SJCRH30 (cell line): ENCODE measurements around the gene MN1. TPM values are rescaled to one million over a fixed set of nuclear protein-coding genes. Genes with fewer than 3 reads are reported as not detected.

ENCODE experiments used
- DNase-seq, 2 experiments: peaks; one replicate each; pipeline ENCODE4 v3.0.0-alpha.2; 2015 to 2020
- H3K27ac ChIP-seq: fragments of 250-450 bp; sonication (Bioruptor Pico); 2 replicates; pipeline ENCODE4 v1.5.1; 2020; ENCODE audit warnings: mild to moderate bottlenecking, moderate library complexity
- H3K27me3 ChIP-seq: fragments of 250-450 bp; sonication (Bioruptor Pico); 2 replicates; pipeline ENCODE4 v1.5.1; 2020; ENCODE audit warnings: mild to moderate bottlenecking, moderate library complexity
- H3K36me3 ChIP-seq: fragments of 250-450 bp; sonication (Bioruptor Pico); 2 replicates; pipeline ENCODE4 v1.5.1; 2020; ENCODE audit warnings: mild to moderate bottlenecking, moderate library complexity
- H3K4me1 ChIP-seq: fragments of 250-450 bp; sonication (Bioruptor Pico); 2 replicates; pipeline ENCODE4 v1.5.1; 2020; ENCODE audit warnings: mild to moderate bottlenecking, moderate library complexity
- H3K4me3 ChIP-seq: fragments of 250-450 bp; sonication (Bioruptor Pico); 2 replicates; pipeline ENCODE4 v1.5.1; 2020; ENCODE audit warnings: mild to moderate bottlenecking, moderate library complexity
- H3K9me3 ChIP-seq: fragments of 250-450 bp; sonication (Bioruptor Pico); replicated peaks from 2 replicates; pipeline ENCODE4 v1.5.1; 2020; ENCODE audit warnings: mild to moderate bottlenecking, moderate library complexity
- total RNA-seq: library from RNA; depleted of rRNA; stranded (reverse); fragments of >200 nt; shearing (Covaris generic); gene quantifications from 2 replicates; pipeline ENCODE4 v1.2.3, GENCODE V29; 2014

The MN1 gene
- total RNA-seq, 1 experiment from 2014 or later = 36.1 TPM

DNA sequence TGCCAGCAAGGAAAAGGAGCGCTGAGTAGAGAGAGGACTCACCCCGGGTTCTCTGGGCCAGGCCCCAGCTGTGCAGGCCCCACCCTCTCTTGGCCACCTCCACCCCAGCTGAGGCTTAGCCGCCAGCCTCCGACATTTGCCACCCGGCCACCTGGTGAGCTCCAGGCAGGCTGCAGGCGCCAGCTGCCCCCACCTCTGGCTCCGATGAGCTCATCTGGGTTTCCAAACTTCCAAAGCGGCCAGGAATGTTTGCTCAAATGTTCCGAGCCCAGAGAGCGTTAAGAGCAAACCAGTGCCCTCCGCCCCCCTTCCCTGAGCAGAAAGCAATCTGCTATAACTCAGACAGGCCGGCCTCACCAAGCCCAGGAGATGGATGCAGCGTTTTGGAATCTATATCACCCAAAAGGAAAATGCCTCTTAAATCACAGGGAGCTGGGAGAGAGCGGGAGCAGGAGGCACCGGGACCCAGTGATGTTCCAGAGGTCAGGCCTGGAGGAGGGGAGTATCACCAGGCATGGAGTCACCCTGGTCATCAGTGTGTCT is 9.1 kb upstream of the MN1 start:
- Histone ChIP-seq H3K27ac (peak overlapping the region; percentile 31; the same call in 1 of the 2 replicates), H3K4me1 (peaks cover 14% of the 10 kb centered on the region), H3K9me3 (no peaks in the 10 kb centered on the region), H3K27me3 (no peaks in the 10 kb centered on the region), H3K4me3 (peak overlapping the region; percentile 42), H3K36me3 (no peaks in the 10 kb centered on the region)
- peak; percentile 61 to 64 for DNase-seq

DNA sequence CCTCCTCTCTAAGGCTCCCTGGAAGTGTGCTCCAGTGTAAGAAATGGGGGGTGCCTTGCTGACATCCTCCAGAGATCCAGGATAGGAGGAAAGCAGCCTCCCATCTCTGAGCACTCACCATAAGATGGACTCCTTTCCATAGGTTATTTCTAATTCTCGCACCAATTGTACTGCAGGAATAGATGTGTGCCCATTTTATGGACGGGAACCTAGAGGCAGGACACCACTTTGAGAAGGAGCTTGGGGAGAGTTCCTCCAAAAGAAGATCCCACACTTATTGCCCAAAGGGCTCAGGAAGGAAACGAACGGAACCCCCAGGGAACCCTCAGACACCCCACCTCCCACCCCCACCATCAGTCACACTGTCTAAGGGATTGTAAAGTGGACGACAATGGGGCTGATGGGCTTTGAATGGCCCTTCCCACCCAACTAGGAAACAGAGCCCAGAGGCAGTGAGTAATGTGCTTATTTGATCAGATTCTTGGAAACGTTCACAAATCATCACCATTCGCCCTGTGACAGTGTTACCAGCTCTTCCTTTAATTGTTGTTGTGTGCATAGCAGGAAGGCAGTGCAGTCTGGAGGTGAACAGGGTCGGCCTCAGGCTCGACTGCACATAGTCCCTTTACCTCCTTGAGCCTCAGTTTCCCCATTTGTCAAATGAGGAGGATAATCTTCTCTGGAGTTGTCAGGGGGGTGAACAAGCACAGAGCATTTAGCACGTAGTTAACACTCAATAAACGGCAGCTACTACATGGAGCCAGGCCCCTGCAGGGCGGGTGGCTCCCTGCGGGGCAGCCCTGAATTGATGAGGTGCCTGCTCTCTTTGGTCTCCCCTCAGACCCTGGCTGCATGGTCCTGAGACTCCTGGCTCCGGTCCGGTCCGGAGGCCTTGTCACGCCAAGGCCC is 8.4 kb upstream of the MN1 start:
- peaks cover 16% of the 10 kb centered on the region for H3K4me1 ChIP-seq
- no peaks in the 10 kb centered on the region for H3K9me3 ChIP-seq
- no peaks in the 10 kb centered on the region for H3K27me3 ChIP-seq
- H3K27ac ChIP-seq = peak overlapping the region; percentile 31; the same call in 1 of the 2 replicates
- peak overlapping the region; percentile 42 for H3K4me3 ChIP-seq
- no peaks in the 10 kb centered on the region for H3K36me3 ChIP-seq
- DNase-seq = no peak

DNA sequence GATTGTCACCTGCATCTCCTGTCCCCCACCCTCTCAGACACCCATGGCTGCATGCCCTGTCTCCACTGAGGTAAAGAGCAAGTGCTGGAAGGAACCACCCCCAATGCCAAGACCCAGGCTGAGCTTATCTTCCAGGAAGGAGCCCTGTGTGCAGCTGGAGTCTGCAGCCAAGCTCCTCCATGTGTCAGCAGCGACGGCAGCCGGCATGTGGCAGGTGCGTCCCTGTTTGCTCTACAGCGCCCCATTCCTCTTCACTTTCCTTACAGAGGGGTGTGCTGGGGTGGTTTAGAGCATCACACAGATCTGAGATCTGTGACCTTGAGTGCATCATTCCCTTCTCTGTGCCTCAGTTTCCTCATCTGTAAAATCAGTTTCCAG is 7.7 kb upstream of the MN1 start:
- no peaks in the 10 kb centered on the region for H3K9me3 ChIP-seq
- H3K4me3 ChIP-seq = no peak overlapping the region
- peak in 1 of 2 experiments; percentile 46 for DNase-seq
- no peaks in the 10 kb centered on the region for H3K36me3 ChIP-seq
- H3K4me1 ChIP-seq = peaks cover 22% of the 10 kb centered on the region
- H3K27me3 ChIP-seq = no peaks in the 10 kb centered on the region
- H3K27ac ChIP-seq = no peak overlapping the region

DNA sequence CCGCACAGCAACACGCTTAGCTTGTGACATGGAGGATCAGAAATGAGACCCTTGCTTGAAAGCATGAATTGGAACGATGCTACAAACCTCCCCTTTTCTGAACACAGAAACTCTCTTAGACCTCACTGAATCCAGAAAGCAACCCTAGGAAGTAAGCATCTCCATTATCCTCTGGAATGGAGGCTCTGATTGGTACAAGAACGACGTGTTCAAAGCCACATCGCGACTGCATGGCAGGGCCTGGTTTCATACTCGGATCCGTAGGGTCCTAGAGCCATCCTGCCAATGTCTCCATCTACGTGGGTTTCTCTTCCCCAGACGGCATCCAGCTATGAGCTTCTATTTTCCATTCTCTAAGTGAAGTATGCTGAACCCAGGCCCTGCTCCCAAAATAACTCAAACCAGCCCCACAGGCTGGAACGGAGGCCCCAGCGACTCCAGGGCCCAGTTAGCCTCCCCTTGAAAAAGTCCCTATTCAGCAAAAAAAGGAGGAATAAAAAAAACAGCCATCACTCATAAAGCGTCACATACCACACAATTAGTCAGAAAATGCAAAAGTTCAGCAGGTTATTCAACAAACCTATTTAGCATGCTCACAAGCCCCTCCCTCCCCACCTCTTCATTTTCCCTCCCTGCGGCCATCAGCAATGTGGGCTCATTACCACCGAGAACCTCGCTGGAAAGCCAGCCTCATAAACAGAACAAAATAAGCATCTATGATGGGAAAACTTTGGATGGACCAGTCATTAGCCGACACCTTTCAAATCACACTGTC is 7.1 kb upstream of the MN1 start:
- Histone ChIP-seq H3K4me3 (no peak overlapping the region), H3K36me3 (no peaks in the 10 kb centered on the region), H3K27ac (no peak overlapping the region), H3K27me3 (no peaks in the 10 kb centered on the region), H3K9me3 (no peaks in the 10 kb centered on the region), H3K4me1 (peaks cover 22% of the 10 kb centered on the region)
- no peak for DNase-seq

DNA sequence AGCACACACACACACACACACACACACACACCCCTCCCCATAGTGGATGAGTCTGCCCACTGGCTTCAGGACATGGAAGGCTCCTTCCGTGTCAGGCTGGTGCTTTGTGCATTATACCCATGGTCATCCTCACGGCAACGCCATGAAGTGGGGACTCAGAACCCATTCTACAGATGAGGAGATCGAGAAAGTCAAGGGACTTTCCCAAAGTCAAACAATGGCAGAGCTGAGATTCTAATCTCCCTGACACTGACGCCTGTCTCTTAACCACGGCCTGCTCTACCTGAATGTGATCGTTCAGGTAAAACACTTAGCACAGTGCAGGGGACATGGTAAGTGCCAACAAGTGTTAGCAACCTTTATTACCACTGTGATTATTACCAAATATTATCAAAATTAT is 4.3 kb upstream of the MN1 start:
- no peaks in the 10 kb centered on the region for H3K27me3 ChIP-seq
- no peak overlapping the region for H3K27ac ChIP-seq

DNA sequence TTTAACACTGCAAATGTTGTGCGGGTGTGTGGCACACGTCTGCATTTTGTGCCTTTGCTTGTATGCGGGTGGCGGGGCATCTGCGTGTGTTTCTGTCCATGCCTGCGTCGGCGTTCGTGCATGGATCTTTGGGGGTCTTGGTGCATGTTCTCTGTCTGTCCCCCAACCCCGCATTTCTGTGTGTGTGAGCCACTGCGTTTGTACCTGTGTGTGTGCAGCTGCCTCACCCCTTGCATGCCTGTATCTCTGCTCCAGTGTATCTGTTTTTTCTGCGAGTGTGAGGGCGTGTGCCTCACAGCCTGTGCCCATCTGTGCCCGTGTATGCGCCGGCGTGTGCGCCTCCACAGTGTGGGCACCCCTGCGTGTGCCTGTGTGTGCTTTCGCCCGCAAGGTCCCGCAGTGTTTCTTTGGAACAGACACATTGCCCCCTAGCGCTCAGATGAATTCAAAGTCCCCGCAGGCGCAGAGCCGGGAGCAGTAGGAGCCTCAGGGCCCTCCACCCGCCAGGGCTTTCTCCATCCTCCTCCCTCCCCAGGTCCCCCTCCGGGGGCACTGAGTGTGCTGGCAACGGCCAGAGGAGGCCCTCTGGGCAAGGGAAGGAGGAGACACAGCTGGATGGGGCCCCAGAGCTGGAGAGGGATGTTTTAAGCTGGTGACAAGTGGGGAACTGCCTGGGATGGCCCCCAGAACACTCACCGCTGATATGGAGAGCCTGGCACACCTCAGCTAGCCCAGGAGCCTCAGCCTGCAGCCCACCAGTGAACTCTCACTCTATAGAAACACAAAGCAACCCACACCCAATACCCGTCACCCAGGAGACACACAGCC is 3.1 kb upstream of the MN1 start:
- H3K27ac ChIP-seq = no peak overlapping the region
- no peaks in the 10 kb centered on the region for H3K9me3 ChIP-seq
- no peaks in the 10 kb centered on the region for H3K27me3 ChIP-seq
- H3K4me3 ChIP-seq = no peak overlapping the region
- peaks cover 17% of the 10 kb centered on the region for H3K4me1 ChIP-seq
- H3K36me3 ChIP-seq = peaks cover under 1% of the 10 kb centered on the region
- peak; percentile 70 to 80 for DNase-seq

More for the DNA sequence above, 4.3 kb upstream of the MN1 start:
- H3K9me3 ChIP-seq = no peaks in the 10 kb centered on the region
- H3K4me3 ChIP-seq = no peak overlapping the region
- H3K36me3 ChIP-seq = no peaks in the 10 kb centered on the region
- DNase-seq = no peak
- H3K4me1 ChIP-seq = peaks cover 26% of the 10 kb centered on the region

DNA sequence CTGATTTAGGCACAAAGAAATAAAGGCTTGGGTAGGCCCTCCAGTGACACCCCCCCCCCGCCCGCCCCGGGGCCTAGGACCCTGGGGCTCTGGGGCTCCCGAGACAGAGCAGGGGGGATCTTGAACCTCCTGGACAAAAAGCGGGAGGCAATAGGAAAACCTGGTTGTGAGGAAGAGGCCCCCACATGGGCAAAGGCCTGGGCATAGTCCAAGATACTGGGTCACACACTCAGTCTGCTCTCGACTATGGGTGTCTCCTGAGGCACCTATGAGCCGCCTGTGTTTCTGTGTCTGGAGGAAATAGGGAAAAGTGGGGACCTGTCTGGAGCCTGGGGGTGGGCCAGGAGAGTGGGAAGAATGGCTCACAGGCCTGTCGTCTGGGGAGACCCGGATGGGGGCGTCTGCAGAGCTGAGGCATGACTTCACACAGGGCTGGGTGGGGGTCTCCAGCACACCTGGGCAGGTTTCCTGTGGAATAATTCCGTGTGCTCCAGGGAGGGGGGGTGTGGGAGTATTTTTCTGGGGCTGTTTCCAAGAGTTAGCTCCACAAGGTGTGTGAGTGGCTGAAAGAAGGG is 2.4 kb upstream of the MN1 start:
- H3K36me3 ChIP-seq = peaks cover 6% of the 10 kb centered on the region
- no peaks in the 10 kb centered on the region for H3K9me3 ChIP-seq
- no peak overlapping the region for H3K27ac ChIP-seq
- H3K4me1 ChIP-seq = peaks cover 17% of the 10 kb centered on the region
- H3K27me3 ChIP-seq = no peaks in the 10 kb centered on the region
- no peak for DNase-seq
- H3K4me3 ChIP-seq = no peak overlapping the region

DNA sequence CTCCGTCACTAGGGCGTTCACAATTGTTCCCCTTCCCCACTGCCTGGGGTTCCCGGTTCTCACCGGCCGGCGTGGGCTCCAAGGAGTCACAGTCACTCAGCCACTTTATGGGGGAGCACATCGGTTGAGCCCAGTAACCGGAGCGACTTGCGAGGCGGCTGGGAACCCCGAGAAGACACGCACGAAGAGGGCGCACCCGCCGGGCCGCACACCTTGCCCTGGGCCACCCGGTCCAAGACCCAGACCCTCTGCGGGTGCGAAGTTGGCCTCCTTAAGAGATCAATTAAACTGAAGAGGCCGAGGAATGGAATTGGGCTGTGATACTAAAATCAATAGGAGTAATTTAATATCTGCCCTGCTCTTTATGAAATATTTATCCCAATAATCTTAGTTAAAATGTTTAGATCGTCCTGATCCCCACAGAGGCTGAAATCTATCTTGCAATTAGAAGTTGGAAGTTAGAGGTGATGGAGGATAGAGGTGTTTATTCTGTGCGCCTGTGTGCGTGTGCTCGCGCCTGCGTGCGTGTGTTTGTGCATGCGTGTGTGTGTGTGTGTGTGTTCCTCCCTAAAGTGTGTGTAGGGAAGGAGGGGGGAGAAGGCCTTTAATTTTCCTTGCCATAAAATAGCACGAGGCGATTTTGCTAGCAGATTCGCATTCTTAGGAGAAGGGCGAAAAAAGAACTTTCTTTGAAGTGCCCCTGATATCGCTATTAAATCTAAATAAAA is 954 bp upstream of the MN1 start:
- Histone ChIP-seq H3K36me3 (peaks cover 17% of the 10 kb centered on the region), H3K27ac (peak overlapping the region; percentile 90), H3K9me3 (no peaks in the 10 kb centered on the region), H3K4me1 (peaks cover 17% of the 10 kb centered on the region), H3K4me3 (peak overlapping the region; percentile 98), H3K27me3 (no peaks in the 10 kb centered on the region)
- DNase-seq = peak in 1 of 2 experiments; percentile 26

DNA sequence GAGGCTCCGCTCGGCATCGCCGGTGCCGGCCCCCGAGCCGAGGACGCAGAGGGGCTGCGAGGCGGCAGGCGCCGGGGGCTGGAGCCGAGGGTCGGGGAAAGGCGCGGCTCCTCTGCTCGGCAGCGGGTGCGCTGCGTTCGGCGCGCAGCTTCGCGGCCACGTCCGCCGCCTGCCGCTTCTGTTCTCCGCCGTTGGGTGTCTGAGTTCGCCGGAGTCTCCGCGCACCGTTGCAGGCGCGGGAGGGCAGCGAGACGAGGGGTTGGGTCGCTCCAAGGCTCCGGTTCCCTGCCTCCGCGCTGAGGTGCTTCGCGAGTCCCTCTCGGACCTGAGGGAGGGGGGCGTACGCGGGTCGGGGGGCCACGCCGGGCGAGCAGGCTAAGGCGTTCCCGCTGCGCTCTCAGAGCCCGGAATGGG is 347 bp downstream of the MN1 start:
- Histone ChIP-seq H3K4me3 (peak overlapping the region; percentile 98), H3K27me3 (no peaks in the 10 kb centered on the region), H3K27ac (peak overlapping the region; percentile 90), H3K9me3 (no peaks in the 10 kb centered on the region), H3K4me1 (peaks cover 17% of the 10 kb centered on the region), H3K36me3 (peaks cover 29% of the 10 kb centered on the region)
- peak in 1 of 2 experiments; percentile 51 for DNase-seq

DNA sequence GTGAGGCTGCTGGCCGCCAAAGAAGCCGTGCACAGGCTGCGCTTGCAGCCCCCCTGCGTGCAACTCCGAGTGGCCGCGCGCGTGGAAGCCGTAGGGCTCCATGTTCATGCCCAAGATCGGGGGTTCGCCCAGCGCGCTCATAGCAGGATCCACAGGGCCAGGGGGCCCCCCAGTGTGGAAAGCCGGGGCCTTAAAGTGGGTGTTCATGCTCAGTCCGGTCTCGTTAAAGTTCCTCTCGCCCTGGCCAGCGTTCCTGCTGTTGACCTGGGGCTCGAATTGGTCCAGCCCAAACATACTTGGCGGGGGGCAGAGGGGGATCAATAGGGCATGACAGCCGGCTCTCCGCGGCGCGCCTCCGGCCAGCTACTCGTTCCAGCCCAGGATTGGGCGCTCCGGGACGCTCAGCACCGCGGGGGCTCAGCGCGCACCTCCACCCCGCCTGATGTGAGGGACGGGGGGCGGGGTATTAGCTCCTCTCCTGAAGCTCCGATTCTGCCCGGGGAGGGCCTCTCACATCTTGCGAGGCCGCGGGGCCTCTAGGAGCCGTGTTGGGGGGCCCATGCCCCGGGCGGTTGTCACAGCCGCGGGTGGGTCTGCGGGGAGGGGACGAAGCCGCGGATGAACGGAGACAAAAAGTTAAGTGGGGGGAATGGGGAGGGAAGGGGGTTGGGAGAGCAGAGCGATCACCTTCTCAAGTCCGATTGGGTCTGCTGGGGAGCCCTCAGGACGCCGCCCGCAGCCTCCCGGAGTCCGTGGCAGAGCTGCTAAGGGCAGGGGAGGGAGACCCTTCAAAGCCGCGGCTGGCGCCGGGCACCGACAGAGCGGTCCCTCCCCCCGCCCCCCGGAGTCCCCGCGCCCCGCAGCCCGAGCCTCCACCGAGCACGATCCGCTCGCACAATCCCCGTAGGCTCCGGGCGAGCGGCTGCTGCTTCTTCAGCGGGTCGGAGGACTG is 1.0 kb downstream of the MN1 start:
- no peaks in the 10 kb centered on the region for H3K9me3 ChIP-seq
- peak; percentile 58 to 67 for DNase-seq
- H3K27me3 ChIP-seq = no peaks in the 10 kb centered on the region
- H3K4me1 ChIP-seq = peaks cover 17% of the 10 kb centered on the region
- peaks cover 33% of the 10 kb centered on the region for H3K36me3 ChIP-seq
- H3K27ac ChIP-seq = peak overlapping the region; percentile 90
- H3K4me3 ChIP-seq = peak overlapping the region; percentile 98

DNA sequence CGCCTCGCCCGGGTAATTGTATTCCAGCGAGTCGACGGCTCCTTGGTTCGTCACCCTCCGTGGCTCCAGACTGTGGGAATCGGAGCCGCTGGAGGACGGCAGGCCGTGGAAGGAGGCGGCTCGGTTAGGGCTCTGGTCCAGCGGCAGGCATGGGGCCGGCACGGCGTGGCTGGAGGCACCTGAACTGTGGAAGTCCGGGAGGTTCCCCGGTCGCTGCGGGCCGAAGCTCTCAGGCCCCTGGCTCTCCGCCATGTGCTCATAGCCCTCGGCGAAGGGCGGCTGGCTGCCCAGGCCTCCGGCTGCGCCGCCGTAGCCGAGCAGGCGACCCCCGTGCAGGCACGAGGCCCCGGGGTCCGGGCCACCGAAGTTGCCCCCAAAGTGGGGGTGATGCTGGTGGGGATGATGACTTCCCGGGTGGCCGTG is 1.7 kb downstream of the MN1 start:
- Histone ChIP-seq H3K4me3 (peak overlapping the region; percentile 98), H3K27me3 (no peaks in the 10 kb centered on the region), H3K27ac (peak overlapping the region; percentile 90), H3K9me3 (no peaks in the 10 kb centered on the region), H3K4me1 (peaks cover 14% of the 10 kb centered on the region), H3K36me3 (peaks cover 38% of the 10 kb centered on the region)
- peak; percentile 44 to 48 for DNase-seq

DNA sequence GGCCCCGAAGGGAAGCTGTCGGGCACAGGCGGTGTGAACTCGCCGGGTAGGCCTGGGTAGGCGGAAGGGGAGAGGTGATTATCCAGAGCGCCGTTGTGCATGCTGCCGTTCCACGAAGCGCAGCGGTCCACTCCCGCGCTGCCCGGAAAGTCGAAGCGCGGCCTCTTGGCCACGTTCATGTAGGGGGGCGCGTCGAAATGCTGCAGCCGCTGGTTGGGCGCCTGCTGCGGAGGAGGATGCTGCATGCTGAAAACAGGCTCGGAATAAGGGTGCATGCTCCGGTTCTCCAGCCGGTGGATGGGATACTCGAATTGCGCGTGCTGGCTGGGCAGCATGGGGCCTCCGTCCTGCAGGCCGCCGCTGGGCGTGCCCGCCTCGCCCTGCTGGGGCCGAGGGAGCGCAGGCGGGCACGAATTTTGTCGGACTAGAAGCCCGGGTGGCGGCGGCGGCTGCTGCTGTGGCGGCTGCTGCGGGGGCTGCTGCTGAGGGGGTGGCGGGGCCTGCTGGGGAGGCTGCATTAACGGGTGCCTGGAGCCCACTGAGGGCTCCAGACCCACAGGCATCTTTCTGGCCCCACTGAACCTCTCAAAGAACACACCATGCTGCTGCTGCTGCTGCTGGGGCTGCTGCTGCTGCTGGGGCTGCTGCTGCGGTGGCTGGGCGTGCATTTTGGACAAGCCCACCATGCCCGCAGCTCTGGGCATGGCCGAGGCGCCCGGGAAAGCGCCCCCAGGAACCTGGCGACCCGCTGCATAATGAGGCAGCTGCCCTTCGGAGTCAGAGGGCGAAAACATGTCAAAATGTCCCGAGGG is 2.3 kb downstream of the MN1 start:
- Histone ChIP-seq H3K27ac (peak overlapping the region; percentile 90), H3K36me3 (peaks cover 42% of the 10 kb centered on the region), H3K9me3 (no peaks in the 10 kb centered on the region), H3K4me1 (peaks cover 14% of the 10 kb centered on the region), H3K27me3 (no peaks in the 10 kb centered on the region), H3K4me3 (peak overlapping the region; percentile 98)
- DNase-seq = peak; percentile 30 to 37
